T-helper 22 cell (primary cell): ENCODE results near the gene MX2.

Experiments used
- DNase-seq: peaks from one replicate; pipeline ENCODE4 v3.0.0-alpha.2; 2020; ENCODE audit warnings: low read depth

The MX2 gene

GRCh38 chr21:41364308-41364707, 2.5 kb downstream of the MX2 start:
- no peak for DNase-seq

GRCh38 chr21:41365377-41366107, 3.7 kb downstream of the MX2 start:
- no peak for DNase-seq

GRCh38 chr21:41366522-41367151, 4.8 kb downstream of the MX2 start:
- no peak for DNase-seq

- no peak for DNase-seq
These were observed 5.6 kb downstream of the MX2 start for GRCh38 chr21:41367301-41367944.

- DNase-seq: no peak
These were observed 6.3 kb downstream of the MX2 start for GRCh38 chr21:41367945-41368734.

GRCh38 chr21:41368735-41369104, 6.9 kb downstream of the MX2 start:
- no peak for DNase-seq

- DNase-seq: peak; percentile 15
These were observed 7.5 kb downstream of the MX2 start for GRCh38 chr21:41369105-41369919.

- DNase-seq: peak; percentile 9
These were observed 8.4 kb downstream of the MX2 start for GRCh38 chr21:41369920-41370839.

GRCh38 chr21:41370840-41371684, 9.2 kb downstream of the MX2 start:
- no peak for DNase-seq

GRCh38 chr21:41371685-41372030, 9.8 kb downstream of the MX2 start:
- no peak for DNase-seq

- DNase-seq: no peak
These were observed 11.4 kb downstream of the MX2 start for GRCh38 chr21:41373253-41373652.

- no peak for DNase-seq
These were observed 11.9 kb downstream of the MX2 start for GRCh38 chr21:41373763-41374162.

GRCh38 chr21:41374177-41374712, 12.4 kb downstream of the MX2 start:
- no peak for DNase-seq

GRCh38 chr21:41374867-41375533, 13.2 kb downstream of the MX2 start:
- no peak for DNase-seq

- DNase-seq: no peak
These were observed 14.0 kb downstream of the MX2 start for GRCh38 chr21:41375875-41376274.

- no peak for DNase-seq
These were observed 15.9 kb downstream of the MX2 start for GRCh38 chr21:41377715-41378114.

- no peak for DNase-seq
These were observed 17.0 kb downstream of the MX2 start for GRCh38 chr21:41378849-41379248.

GRCh38 chr21:41379901-41380300, 18.1 kb downstream of the MX2 start:
- no peak for DNase-seq

GRCh38 chr21:41381731-41382130, 19.9 kb downstream of the MX2 start:
- no peak for DNase-seq
